Breast epithelium (tissue), 4 donors: ENCODE data around the gene ABCB8. TPM values are rescaled to one million over a fixed set of nuclear protein-coding genes. Genes with fewer than 3 reads are reported as not detected.

Source experiments
- DNase-seq, 2 donors: peaks; one replicate each; pipeline ENCODE4 v3.0.0-alpha.2; 2019; ENCODE audit warnings: low spot score in 2 of 2
- H3K27ac ChIP-seq, 2 donors: fragments of 200-600 bp; sonication (generic) in 1 of 2; one replicate each; pipeline ENCODE4 v1.5.1; 2016 to 2019; ENCODE audit warnings: mild to moderate bottlenecking in 1 of 2
- H3K27me3 ChIP-seq, 2 donors: fragments of 200-600 bp; sonication (generic) in 1 of 2; one replicate each; pipeline versions ENCODE4 v1.5.1 to v1.6.0; 2017 to 2019; ENCODE audit warnings: control low read depth in 1 of 2, mild to moderate bottlenecking in 1 of 2
- H3K36me3 ChIP-seq: fragments of 200-600 bp; one replicate; pipeline ENCODE4 v1.5.1; 2019
- H3K4me1 ChIP-seq, 2 donors: fragments of 200-600 bp; sonication (generic); one replicate each; pipeline ENCODE4 v1.5.1; 2016 to 2019; ENCODE audit warnings: control low read depth in 1 of 2
- H3K4me3 ChIP-seq, 3 donors: fragments of 200-600 bp; sonication (generic); 1 replicate in 2 of 3; 2 replicates in 1 of 3; pipeline ENCODE4 v1.5.1; 2016 to 2019; ENCODE audit warnings: mild to moderate bottlenecking in 3 of 3, moderate library complexity in 2 of 3
- H3K9me3 ChIP-seq, 2 donors: fragments of 200-600 bp; sonication (generic) in 1 of 2; one replicate each; pipeline ENCODE4 v1.5.1; 2016 to 2019; ENCODE audit warnings: control low read depth in 1 of 2
- POLR2A ChIP-seq: fragments of 450-650 bp; IDR thresholded peaks from one replicate; pipeline ENCODE4 v1.6.1; 2016; ENCODE audit warnings: antibody characterized with exemption, mild to moderate bottlenecking, moderate library complexity
- POLR2AphosphoS5 ChIP-seq, 3 donors: sonication (generic); formaldehyde crosslinking; IDR thresholded peaks; one replicate each; pipeline ENCODE4 v1.6.1; 2017; ENCODE audit warnings: antibody characterized with exemption in 3 of 3
- intact Hi-C: fragments of 100-400 bp; cut with DNase I; formaldehyde crosslinking; loops from one replicate; pipeline ENCODE4 v1.15.1; 2023; ENCODE audit warnings: low total_unique reads
- total RNA-seq, 3 donors: library from RNA; depleted of rRNA; stranded (reverse); fragments of >200 nt; gene quantifications; one replicate each; pipeline ENCODE4 v1.1.0, GENCODE V29; 2016
- TF ChIP-seq, protein P1 (sequence below), 3 donors: fragments of 450-650 bp; IDR thresholded peaks; one replicate each; pipeline ENCODE4 v1.5.1; 2016 to 2017; ENCODE audit warnings: antibody characterized with exemption in 3 of 3, mild to moderate bottlenecking in 3 of 3, moderate library complexity in 3 of 3

ABCB8 gene
- total RNA-seq, 3 donors from 2014 or later, result 14.7 to 19.3 (median 17.6) TPM

DNA sequence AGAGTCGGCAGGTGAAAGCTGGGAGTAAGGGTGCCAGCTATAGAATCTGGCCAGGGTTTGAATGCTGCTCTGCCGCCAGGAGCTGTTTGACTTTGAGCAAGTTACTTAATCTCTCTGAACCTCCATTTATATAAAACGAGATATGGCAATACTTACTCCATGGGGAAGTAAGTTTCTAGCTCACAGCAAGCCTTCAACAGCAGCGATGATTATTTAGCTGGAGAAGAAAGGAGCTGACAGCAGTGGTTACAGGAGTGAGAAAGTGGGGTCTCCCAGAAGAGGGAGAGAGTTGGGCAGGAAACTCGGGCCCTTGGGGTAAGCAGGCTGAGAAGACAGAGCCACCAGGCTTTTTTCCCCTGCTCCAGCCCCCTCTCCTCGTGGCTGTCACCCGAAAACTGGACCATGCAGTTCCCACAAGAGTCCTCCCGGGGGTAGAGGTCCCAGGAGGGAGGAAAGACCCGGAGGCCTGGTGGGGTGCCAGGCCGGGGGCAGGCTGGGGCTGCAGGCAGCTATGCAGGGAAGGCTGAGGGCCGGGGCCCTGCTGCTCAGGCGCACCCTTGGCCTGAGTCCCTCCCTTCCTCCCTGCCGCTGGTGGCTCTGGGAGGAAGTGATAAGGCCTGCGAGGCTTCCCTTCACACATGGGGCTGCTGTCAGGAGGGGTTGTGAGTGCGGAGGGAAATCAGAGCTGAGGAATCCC, 34.0 kb upstream of the ABCB8 start:
- Histone ChIP-seq H3K27ac (peak overlapping the region in 1 of 2 donors; percentile 20), H3K27me3 (peaks cover 0 to 12% of the 10 kb centered on the region in 2 donors), H3K4me1 (no peaks in the 10 kb centered on the region), H3K36me3 (no peaks in the 10 kb centered on the region), H3K9me3 (peaks cover 0 to 6% of the 10 kb centered on the region in 2 donors), H3K4me3 (peak overlapping the region; percentile 19 to 54 (median 30))
- no peak for DNase-seq
- intact Hi-C loops, result no loop called here
- TF ChIP-seq, protein P1, sequence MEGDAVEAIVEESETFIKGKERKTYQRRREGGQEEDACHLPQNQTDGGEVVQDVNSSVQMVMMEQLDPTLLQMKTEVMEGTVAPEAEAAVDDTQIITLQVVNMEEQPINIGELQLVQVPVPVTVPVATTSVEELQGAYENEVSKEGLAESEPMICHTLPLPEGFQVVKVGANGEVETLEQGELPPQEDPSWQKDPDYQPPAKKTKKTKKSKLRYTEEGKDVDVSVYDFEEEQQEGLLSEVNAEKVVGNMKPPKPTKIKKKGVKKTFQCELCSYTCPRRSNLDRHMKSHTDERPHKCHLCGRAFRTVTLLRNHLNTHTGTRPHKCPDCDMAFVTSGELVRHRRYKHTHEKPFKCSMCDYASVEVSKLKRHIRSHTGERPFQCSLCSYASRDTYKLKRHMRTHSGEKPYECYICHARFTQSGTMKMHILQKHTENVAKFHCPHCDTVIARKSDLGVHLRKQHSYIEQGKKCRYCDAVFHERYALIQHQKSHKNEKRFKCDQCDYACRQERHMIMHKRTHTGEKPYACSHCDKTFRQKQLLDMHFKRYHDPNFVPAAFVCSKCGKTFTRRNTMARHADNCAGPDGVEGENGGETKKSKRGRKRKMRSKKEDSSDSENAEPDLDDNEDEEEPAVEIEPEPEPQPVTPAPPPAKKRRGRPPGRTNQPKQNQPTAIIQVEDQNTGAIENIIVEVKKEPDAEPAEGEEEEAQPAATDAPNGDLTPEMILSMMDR (IDR thresholded peaks at IDR 0.05), result no peak
- no peak for TF ChIP-seq POLR2AphosphoS5 (IDR thresholded peaks at IDR 0.05)
- no peak for TF ChIP-seq POLR2A

DNA sequence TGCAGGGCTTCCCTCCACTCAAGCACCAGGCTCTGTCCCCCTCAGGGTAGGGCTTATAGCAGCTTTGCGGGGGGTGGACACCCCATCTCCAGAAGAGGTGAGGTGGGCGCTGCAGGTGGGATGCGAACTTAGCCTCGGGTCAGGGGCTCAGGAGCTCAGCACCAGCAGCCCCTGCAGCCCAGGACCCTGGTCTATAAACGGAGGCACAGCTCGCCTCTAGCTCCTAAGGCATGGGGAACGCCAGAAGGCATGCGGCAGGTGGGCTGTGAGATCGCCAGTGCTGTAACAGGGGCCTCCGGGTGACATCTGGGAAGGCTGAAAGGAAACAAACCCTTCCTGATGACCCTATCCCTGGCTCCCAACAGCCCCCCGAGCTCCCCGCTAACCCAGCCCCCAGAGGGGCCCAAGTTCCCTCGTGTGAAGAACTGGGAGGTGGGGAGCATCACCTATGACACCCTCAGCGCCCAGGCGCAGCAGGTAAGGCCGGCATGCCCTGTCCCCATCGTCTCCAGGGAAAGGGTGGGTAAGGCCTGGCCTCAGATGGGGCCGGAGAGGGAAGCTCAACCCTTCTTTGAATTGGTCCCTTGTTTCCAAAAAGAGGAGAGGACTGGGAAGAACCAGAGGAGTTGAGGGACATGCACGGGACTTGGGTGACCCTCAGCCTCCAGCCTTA, 33.3 kb upstream of the ABCB8 start:
- Histone ChIP-seq H3K36me3 (no peaks in the 10 kb centered on the region), H3K9me3 (peaks cover 0 to 6% of the 10 kb centered on the region in 2 donors), H3K4me1 (no peaks in the 10 kb centered on the region), H3K4me3 (peak overlapping the region; percentile 19 to 54 (median 30)), H3K27ac (no peak overlapping the region), H3K27me3 (peaks cover 0 to 12% of the 10 kb centered on the region in 2 donors)
- intact Hi-C loops, result loop anchor here (1.0 kb wide), 1 partner anchor 50 kb away; no protein-coding TSS in a partner anchor
- TF ChIP-seq, protein P1 (IDR thresholded peaks at IDR 0.05), result no peak
- TF ChIP-seq POLR2AphosphoS5 (IDR thresholded peaks at IDR 0.05) (no peak), POLR2A (no peak)
- no peak for DNase-seq

DNA sequence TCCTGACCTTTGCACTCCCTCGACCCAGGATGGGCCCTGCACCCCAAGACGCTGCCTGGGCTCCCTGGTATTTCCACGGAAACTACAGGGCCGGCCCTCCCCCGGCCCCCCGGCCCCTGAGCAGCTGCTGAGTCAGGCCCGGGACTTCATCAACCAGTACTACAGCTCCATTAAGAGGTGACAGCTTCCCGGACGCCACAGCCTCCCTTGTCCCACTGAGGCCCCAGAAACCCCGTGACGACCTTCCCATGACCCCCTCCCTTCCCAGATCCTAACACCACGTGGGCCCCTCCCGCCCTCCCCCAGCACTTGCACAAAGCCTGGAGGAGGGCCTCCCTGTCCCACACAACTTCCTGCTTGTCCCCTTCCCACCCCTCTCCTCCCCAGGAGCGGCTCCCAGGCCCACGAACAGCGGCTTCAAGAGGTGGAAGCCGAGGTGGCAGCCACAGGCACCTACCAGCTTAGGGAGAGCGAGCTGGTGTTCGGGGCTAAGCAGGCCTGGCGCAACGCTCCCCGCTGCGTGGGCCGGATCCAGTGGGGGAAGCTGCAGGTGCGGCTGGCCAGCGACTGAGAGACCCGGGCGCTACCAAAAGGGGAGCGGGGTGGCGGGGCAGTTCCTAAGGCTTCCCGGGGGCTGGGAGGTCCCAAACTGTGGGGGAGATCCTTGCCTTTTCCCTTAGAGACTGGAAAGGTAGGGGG, 31.7 kb upstream of the ABCB8 start:
- H3K27me3 ChIP-seq, result peaks cover 0 to 12% of the 10 kb centered on the region in 2 donors
- TF ChIP-seq, protein P1 (IDR thresholded peaks at IDR 0.05), result no peak
- no peak for TF ChIP-seq POLR2AphosphoS5 (IDR thresholded peaks at IDR 0.05)
- TF ChIP-seq POLR2A, result no peak
- DNase-seq, result no peak
- no peaks in the 10 kb centered on the region for H3K36me3 ChIP-seq
- no peaks in the 10 kb centered on the region for H3K4me1 ChIP-seq
- H3K9me3 ChIP-seq, result no peaks in the 10 kb centered on the region
- H3K27ac ChIP-seq, result no peak overlapping the region
- H3K4me3 ChIP-seq, result peak overlapping the region in 1 of 3 donors; percentile 19
- intact Hi-C loops, result no loop called here

DNA sequence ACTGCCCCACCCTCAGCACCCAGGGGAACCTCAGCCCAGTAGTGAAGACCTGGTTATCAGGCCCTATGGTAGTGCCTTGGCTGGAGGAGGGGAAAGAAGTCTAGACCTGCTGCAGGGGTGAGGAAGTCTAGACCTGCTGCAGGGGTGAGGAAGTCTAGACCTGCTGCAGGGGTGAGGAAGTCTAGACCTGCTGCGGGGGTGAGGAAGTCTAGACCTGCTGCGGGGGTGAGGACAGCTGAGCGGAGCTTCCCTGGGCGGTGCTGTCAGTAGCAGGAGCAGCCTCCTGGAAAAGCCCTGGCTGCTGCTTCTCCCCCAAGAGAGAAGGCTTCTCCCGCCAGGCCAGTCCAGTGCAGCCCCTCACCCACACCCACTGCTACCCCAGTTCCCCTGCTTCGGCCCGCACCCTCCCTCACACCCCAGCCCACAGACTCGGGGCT, 31.2 kb upstream of the ABCB8 start:
- no peak for DNase-seq
- no peaks in the 10 kb centered on the region for H3K4me1 ChIP-seq
- TF ChIP-seq POLR2AphosphoS5 (IDR thresholded peaks at IDR 0.05) (no peak), POLR2A (no peak)
- TF ChIP-seq, protein P1 (IDR thresholded peaks at IDR 0.05), result no peak
- no peaks in the 10 kb centered on the region for H3K36me3 ChIP-seq
- peak overlapping the region in 1 of 3 donors; percentile 19 for H3K4me3 ChIP-seq
- intact Hi-C loops, result no loop called here
- no peaks in the 10 kb centered on the region for H3K9me3 ChIP-seq
- no peak overlapping the region for H3K27ac ChIP-seq
- peaks cover 0 to 12% of the 10 kb centered on the region in 2 donors for H3K27me3 ChIP-seq
